Subcutaneous adipose tissue (tissue), 4 donors: ENCODE measurements around the gene HOXC6. TPM values are rescaled to one million over a fixed set of nuclear protein-coding genes. Genes with fewer than 3 reads are reported as not detected.

Source experiments
- CTCF ChIP-seq: fragments of 450-650 bp; IDR thresholded peaks from one replicate; pipeline ENCODE4 v1.5.1; 2016; ENCODE audit warnings: low read depth, mild to moderate bottlenecking, control low read depth, antibody characterized with exemption, moderate library complexity
- total RNA-seq, 4 donors: library from RNA; depleted of rRNA; stranded (reverse); fragments of >200 nt; gene quantifications; one replicate each; pipeline ENCODE4 v1.1.0, GENCODE V29; 2016

Gene HOXC6
- total RNA-seq, 4 donors from 2014 or later, result 2.5 to 5.5 (median 5.2) TPM

- TF ChIP-seq CTCF, result no peak
Observed at GRCh38 chr12:54010053-54010971, 17.9 kb upstream of the HOXC6 start.

GRCh38 chr12:54010972-54011664 is 17.1 kb upstream of the HOXC6 start:
- no peak for TF ChIP-seq CTCF

- TF ChIP-seq CTCF, result no peak
Observed at GRCh38 chr12:54011665-54012532, 16.3 kb upstream of the HOXC6 start.

GRCh38 chr12:54012631-54013409 is 15.4 kb upstream of the HOXC6 start:
- no peak for TF ChIP-seq CTCF

- TF ChIP-seq CTCF, result no peak
Observed at GRCh38 chr12:54014377-54015017, 13.7 kb upstream of the HOXC6 start.
